ENCODE measurements around the gene SMIM33.
"Not testable (repeated sequence)": the region's sequence is repeated elsewhere in the genome, so short reads cannot be mapped to it uniquely, and the experiment has no call there.

SMIM33 gene

DNA sequence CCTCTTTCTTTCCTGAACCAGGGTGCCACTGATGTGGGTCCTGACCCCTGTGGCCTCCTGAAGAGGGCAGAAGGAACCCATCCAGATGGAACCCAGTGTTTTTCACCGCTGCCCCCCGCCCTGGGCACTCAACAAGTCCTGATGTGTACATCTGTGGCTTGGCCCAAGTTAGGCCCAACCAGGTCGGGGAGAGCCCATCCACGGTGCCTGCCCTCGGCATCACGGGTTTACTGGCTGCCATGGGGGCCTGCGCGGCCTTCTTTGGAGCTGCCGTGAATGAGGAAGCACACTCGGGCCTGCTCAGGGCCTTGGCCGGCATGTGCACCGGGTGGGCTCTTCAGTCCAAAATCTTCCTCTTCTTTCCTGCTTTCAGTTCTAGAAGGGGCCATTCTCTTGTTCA, 14.0 kb upstream of the SMIM33 start:
- FAIRE-seq, result no peak
- no peak for DNase-seq (ENCODE audit: low spot score)

DNA sequence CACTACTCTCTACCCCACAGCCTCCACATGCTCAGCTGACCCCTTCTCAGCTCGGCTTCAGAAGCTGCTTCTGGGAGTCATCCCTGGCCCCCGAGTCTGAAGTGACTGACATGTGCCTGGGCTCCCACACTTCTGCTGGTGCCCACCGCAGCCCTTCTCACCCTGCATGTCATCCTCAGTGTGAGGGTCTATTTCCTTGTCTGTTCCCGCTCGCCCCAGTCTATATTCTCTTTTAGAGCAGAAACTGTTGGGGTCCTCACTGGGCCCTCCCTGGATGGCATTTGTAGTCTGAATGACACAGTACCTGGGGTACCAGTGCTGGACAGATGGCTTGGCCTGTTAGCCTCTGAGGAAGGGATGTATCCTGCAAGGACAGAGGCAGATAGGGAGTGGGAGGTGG, 13.6 kb upstream of the SMIM33 start:
- no peak for DNase-seq (ENCODE audit: low spot score)
- FAIRE-seq, result no peak

DNA sequence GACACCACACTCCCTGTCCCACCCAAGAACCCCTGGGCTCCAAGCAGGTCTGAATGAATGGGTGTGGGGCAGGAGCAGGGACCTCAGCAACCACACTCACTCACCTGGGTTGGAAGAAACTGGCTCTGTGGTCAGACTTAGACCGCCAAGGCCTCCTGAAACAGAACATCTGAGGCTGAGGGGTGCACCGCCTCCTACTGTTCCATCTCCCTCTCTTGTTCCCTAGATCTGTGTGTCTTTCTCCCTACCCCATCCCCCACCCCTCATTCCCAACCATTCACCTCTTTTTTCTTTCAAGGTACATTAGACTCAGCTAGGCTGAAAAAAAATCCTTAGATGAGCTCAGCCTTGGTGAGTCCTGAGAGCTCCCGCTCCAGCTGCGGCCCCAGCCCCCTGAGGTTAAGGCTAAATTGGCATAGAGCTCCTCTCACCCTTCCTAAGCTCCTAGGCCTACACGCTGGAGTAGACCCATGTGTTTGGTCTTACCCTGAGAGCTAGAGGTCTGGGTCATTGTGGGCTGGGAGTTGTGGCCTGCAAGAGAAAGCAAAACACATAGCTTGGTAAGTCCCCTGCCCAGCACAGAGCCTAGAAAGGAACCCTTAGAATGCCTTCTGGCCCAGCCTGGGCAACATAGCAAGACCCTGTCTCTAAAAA, 13.0 kb upstream of the SMIM33 start:
- DNase-seq (ENCODE audit: low spot score) (no peak), FAIRE-seq (no peak)

DNA sequence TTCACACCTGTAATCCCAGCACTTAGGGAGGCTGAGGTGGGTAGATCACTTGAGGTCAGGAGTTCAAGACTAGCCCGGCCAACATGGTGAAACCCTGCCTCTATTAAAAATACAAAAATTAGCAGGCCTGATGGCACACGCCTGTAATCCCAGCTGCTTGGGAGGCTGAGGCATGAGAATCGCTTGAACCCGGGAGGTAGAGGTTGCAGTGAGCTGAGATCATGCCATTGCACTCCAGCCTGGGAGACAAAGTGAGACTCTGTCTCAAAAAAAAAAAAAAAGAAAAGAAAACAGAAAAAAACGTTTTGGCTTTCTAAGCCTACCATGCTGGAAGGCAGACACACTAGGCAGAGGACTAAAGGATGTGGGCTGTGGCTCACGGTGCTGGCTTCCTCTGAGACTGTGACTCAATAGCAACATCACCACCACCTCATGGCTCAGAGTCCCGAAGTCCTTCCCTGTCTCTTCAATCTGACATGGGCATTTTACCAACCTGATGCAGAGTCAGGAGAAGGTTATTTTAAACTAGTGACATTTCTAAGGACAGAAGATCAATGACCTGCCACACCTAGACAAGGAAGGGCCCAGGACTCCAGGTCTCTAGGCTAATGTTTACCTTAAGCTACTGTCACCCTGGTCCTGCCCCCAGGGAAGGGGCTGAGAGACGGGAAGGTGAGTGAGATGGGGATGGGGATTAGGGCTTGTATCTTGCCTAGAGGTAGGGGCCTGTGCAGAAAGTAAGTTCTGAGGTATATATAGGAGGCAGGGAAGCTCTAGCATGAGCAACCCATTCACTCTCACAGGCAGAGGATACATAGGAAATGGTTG, 12.0 kb upstream of the SMIM33 start:
- DNase-seq (ENCODE audit: low spot score) (peak; percentile 70), FAIRE-seq (no peak)

DNA sequence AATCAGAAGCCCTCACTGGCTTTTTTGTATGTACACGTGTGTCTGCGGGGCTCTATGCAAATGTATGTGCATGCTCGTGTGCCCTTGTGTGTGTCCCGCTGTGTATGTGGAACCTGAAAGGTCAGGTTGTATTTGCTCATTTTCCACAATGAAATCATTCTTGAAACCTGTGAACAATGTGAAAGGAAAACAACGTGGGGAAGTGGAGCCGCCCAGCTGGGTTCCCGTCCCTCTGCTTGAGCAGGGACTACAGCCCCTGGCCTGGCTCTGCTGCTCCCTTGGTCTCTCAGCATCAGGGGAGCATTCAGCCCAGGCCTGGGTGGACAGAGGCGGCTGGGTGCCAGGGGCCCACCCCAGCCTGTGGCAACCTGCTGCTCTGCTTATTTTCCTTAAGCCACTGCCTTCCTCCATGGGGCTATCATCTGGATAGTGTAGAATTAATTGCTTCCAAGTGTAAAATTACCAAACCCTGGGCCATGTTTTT, 11.3 kb upstream of the SMIM33 start:
- DNase-seq (ENCODE audit: low spot score) (no peak), FAIRE-seq (no peak)

DNA sequence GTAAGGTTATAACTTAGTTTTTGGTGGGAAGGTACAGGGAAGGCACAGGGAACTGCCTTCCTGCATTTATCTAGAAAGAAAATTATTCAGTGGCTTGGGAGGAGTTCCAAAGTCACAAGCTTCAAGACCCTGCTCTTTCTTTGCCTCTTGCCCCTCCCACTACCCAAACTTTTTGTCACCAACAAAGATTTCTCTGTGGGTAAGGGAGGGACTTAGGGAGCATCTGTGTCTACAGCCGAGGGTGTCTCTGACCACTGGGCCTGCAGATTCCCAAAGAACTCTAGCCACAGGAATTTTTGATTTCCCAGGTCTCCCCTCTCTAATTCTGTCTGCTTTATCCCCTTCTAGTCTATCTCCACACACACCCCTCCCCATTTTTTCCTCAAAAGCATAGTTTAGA, 10.3 kb upstream of the SMIM33 start:
- FAIRE-seq (no peak), DNase-seq (ENCODE audit: low spot score) (no peak)

DNA sequence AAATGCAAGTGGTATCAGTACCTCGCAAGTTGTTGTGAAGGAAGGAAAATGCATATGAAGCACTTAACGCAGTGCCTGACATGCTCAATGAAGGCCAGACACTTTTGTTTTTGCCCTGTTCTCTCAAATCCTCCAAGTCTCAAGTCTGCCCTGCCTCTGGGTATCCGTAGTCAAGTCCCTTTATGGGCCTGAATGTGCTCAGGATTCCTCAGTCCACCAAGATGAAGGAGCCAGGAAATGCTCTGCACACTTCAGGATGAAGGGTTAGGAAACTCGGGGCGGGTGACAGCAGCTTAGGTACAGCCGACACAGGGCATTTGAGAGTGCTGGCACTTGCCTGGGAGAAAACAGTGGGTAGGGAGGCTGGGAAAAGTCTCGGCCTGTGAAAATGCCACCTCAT, 9.6 kb upstream of the SMIM33 start:
- no peak for FAIRE-seq
- DNase-seq (ENCODE audit: low spot score), result no peak

- FAIRE-seq (no peak), DNase-seq (ENCODE audit: low spot score) (peak; percentile 62)
Measured at GRCh38 chr5:139461698-139462097, 9.1 kb upstream of the SMIM33 start.

GRCh38 chr5:139462586-139463276, 8.1 kb upstream of the SMIM33 start, which contains the start of gene ECSCR:
ECSCR (minus strand) TSS chr5:139462743; CDS start chr5:139462670, 73 bp downstream.
- DNase-seq (ENCODE audit: low spot score), result no peak

DNA sequence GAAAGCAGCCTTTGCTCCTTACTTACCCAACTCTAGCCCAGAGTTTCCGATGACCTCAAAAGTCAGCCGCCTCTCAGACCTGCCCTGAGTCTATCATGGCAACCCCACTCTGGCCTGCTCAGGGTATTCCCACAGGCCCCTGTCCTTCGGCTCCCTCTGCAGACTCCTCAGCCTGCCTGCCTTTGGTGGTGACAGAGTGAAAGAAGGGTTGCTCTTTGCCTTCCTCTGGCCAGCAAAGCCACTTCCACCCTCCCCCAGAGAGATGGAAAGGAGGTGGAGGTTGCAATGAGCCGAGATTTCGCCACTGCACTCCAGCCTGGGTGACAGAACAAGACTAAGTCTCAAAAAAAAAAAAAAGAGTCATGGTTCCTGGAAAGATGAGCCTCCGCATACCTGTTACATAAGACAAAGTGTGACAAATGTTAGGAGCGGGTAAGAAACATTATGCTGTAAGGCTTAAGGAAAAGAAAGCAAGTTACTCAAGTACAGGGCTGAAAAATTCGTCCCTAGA, 2.3 kb upstream of the SMIM33 start:
- DNase-seq (ENCODE audit: low spot score), result no peak
- FAIRE-seq, result no peak

More at GRCh38 chr5:139462586-139463276, 8.1 kb upstream of the SMIM33 start, which contains the start of gene ECSCR:
- no peak for FAIRE-seq

- FAIRE-seq (no peak), DNase-seq (ENCODE audit: low spot score) (no peak)
Measured at GRCh38 chr5:139472386-139473030, 1.7 kb downstream of the SMIM33 start.

- DNase-seq (ENCODE audit: low spot score) (no peak), FAIRE-seq (no peak)
Measured at GRCh38 chr5:139473105-139473504, 2.3 kb downstream of the SMIM33 start.

DNA sequence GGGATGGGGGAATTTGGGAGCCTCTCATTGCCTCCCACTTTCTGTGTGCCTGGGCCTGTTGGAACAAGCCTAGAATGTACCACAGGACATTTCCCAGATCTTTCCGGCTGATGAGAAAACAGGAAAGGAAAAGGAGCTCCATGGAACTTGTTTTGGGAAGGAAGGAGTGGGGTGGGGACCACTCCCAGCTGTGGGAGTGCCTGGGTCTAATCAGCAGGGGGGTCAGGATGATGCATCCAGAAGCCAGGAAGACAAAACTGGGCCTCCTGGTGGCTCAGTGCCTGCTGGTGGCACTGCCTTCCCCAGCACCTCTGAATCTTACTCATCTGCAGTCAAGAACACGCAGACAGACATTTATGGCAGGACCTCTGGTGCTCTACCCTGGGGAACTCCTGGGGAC, 2.8 kb downstream of the SMIM33 start:
- FAIRE-seq (no peak), DNase-seq (ENCODE audit: low spot score) (no peak)

- FAIRE-seq, result no peak
Measured at GRCh38 chr5:139474890-139475791, 4.3 kb downstream of the SMIM33 start.

GRCh38 chr5:139475865-139476617, 5.2 kb downstream of the SMIM33 start:
- FAIRE-seq (no peak), DNase-seq (ENCODE audit: low spot score) (no peak)

More at GRCh38 chr5:139474890-139475791, 4.3 kb downstream of the SMIM33 start:
- DNase-seq (ENCODE audit: low spot score), result no peak

DNA sequence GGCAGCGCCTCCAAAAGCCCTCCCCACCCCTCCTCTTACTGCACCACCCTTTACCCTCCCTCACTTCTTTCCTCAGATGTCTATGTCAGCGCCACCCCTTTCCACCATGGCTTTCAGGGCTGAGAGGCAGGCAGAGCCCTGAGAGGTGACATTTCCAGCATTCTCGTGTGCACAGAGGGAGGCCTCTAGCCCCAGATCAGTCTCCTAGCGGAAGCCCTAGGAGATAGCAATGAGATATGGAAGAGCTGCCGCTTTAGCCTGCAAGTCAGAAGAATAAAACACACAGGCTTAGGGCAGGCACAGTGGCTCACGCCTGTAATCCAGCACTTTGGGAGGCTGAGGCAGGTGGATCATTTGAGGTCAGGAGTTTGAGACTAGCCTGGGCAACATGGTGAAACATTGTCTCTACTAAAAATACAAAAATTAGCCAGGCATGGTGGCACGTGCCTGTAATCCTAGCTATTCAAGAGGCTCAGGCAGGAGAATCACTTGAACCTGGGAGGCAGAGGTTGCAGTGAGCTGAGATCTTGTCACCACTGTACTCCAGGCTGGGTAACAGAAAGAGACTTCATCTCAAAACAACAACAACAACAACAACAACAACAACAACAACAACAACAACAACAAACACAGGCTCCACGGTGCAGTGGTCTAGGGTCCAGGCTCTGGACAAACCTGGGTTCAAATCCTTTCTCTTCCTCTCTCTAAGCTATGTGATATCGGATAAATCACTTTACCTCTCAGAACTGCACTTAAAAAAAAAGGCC, 8.0 kb downstream of the SMIM33 start:
- FAIRE-seq; DNase-seq (ENCODE audit: low spot score): not testable (repeated sequence)

DNA sequence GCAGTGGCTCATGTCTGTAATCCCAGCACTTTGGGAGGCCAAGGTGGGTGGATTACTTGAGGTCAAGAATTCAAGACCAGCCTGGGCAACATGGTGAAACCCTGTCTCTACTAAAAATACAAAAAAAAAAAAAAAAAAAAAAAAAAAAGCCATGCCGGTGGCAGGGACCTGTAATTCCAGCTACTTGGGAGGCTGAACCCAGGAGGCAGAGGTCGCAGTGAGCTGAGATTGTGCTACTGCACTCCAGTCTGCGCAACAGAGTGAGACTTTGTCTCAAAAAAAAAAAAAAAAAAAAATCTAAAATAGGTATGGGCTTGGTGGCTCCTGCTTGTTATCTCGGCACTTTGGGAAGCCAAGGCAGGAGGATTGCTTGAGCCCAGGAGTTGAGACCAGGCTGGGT, 8.9 kb downstream of the SMIM33 start:
- not testable (repeated sequence) for FAIRE-seq; DNase-seq (ENCODE audit: low spot score)

DNA sequence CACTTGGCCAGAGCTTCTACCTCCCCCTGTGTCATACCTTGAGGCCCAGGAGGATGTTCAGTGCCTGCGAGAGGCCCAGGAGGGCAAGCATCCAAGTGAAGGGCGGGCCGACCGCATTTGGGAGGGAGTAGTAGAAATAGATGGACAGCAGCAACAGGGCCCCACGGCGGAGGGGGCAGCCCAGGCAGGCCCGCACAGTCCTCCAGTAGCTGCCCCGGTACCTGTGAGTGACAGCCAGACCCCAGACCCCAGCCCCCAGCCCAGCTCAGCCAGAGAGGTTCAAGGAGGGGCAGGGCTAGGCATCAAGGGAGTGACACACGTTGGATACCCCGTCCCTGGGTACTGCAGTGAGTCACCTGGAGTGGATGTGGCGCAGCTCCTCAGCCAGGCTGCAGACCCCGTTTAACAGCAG, 10.3 kb downstream of the SMIM33 start:
- FAIRE-seq (no peak), DNase-seq (ENCODE audit: low spot score) (no peak)

All from RCC 7860 (cell line).